Fibroblast of lung (primary cell): Measurements from ENCODE around the gene C18orf63. TPM values are rescaled to one million over a fixed set of nuclear protein-coding genes. Genes with fewer than 3 reads are reported as not detected.

Experiments
- DNase-seq, 2 donors: peaks; one replicate each; pipeline versions ENCODE4 v3.0.0 to v3.0.0-alpha.2; 2010; ENCODE audit warnings: low read depth in 2 of 2
- H2AFZ ChIP-seq: 2 replicates; pipeline ENCODE4 v1.5.1; 2012; ENCODE audit warnings: low read length, control low read depth, inconsistent platforms
- H3K27ac ChIP-seq: 2 replicates; pipeline ENCODE4 v1.5.1; 2011; ENCODE audit warnings: low read length, control low read depth; ENCODE audit not compliant: insufficient read depth
- H3K27me3 ChIP-seq: 2 replicates; pipeline ENCODE4 v1.5.1; 2011; ENCODE audit warnings: mild to moderate bottlenecking, low read length; ENCODE audit not compliant: control insufficient read depth, insufficient read depth
- H3K36me3 ChIP-seq: 2 replicates; pipeline ENCODE4 v1.5.1; 2011; ENCODE audit warnings: low read length; ENCODE audit not compliant: control insufficient read depth, insufficient read depth
- H3K4me1 ChIP-seq: 2 replicates; pipeline ENCODE4 v1.5.1; 2011; ENCODE audit warnings: low read length; ENCODE audit not compliant: control insufficient read depth, insufficient read depth; ENCODE audit errors: extremely low read depth
- H3K4me2 ChIP-seq: 2 replicates; pipeline ENCODE4 v1.5.1; 2011; ENCODE audit warnings: low read length, control low read depth; ENCODE audit not compliant: insufficient read depth; ENCODE audit errors: extremely low read depth
- H3K4me3 ChIP-seq, 4 experiments: fragments of 200-600 bp in 1 of 4; sonication (generic) in 1 of 4; replicated peaks in 1 of 4; 2 replicates each; pipeline ENCODE4 v1.5.1; 2011 to 2016; ENCODE audit warnings: low read length in 4 of 4, low read depth in 3 of 4, mild to moderate bottlenecking in 3 of 4, control low read depth in 2 of 4, inconsistent platforms in 1 of 4, mixed read lengths in 1 of 4; ENCODE audit not compliant: insufficient read depth in 1 of 4; ENCODE audit errors: control extremely low read depth in 1 of 4
- H3K79me2 ChIP-seq: 2 replicates; pipeline ENCODE4 v1.5.1; 2012; ENCODE audit warnings: mild to moderate bottlenecking, low read length, inconsistent platforms; ENCODE audit not compliant: control insufficient read depth, insufficient read depth
- H3K9ac ChIP-seq: 2 replicates; pipeline ENCODE4 v1.5.1; 2011; ENCODE audit warnings: mild to moderate bottlenecking, low read length, control low read depth; ENCODE audit not compliant: insufficient read depth
- H3K9me3 ChIP-seq: 2 replicates; pipeline ENCODE4 v1.5.1; 2012; ENCODE audit warnings: low read depth, low read length; ENCODE audit not compliant: control insufficient read depth, insufficient read depth
- H4K20me1 ChIP-seq: 2 replicates; pipeline ENCODE4 v1.5.1; 2011; ENCODE audit warnings: low read length; ENCODE audit not compliant: control insufficient read depth, insufficient read depth; ENCODE audit errors: extremely low read depth
- CTCF ChIP-seq, 2 donors: IDR thresholded peaks in 1 of 2; conservative IDR thresholded peaks in 1 of 2; 1 replicate in 1 of 2; 2 replicates in 1 of 2; pipeline ENCODE4 v1.5.1; 2011 to 2012; ENCODE audit warnings: low read length in 2 of 2, control low read depth in 1 of 2, inconsistent platforms in 1 of 2, low read depth in 1 of 2, mild to moderate bottlenecking in 1 of 2
- EZH2 ChIP-seq: IDR thresholded peaks from 2 replicates; pipeline ENCODE4 v1.5.1; 2012; ENCODE audit warnings: low read length, control low read depth, mild to moderate bottlenecking; ENCODE audit errors: missing control alignments
- polyA plus RNA-seq, 2 donors: library from polyadenylated mRNA; depleted of rRNA in 1 of 2; stranded (reverse) in 1 of 2; unstranded in 1 of 2; fragments of >200 nt; gene quantifications; 2 replicates each; pipeline ENCODE4 v1.2.1, GENCODE V29; 2011 to 2012; ENCODE audit warnings: missing spikeins in 1 of 2
- total RNA-seq: library from RNA; depleted of rRNA; stranded (reverse); fragments of >200 nt; gene quantifications from 2 replicates; pipeline ENCODE4 v1.2.1, GENCODE V29; 2014

Gene C18orf63
- total and polyA plus RNA-seq, 2 donors (not counting 1 experiment from before 2014, with no cell fraction given), result not detected

GRCh38 chr18:74356959-74357358 lies 41.3 kb downstream of the C18orf63 start:
- no peaks in the 10 kb centered on the region for H3K27me3 ChIP-seq
- no peak for DNase-seq
- H3K4me1 ChIP-seq, result no peaks in the 10 kb centered on the region
- no peak overlapping the region for H3K4me3 ChIP-seq
- no peaks in the 10 kb centered on the region for H3K9me3 ChIP-seq
- TF ChIP-seq CTCF (conservative IDR thresholded peaks at IDR 0.05 in 1 of 2, IDR thresholded peaks at IDR 0.05 in 1 of 2; ENCODE audit: low read depth in 1 of 2, low read length in 2 of 2) (no peak), EZH2 (no peak)
- no peaks in the 10 kb centered on the region for H3K36me3 ChIP-seq
- H4K20me1 ChIP-seq, result no peaks in the 10 kb centered on the region
- H3K79me2 ChIP-seq, result no peaks in the 10 kb centered on the region
- H3K9ac ChIP-seq, result no peak overlapping the region
- no peak overlapping the region for H3K4me2 ChIP-seq
- H3K27ac ChIP-seq, result no peak overlapping the region
- H2AFZ ChIP-seq, result no peak overlapping the region

- H3K27ac ChIP-seq, result no peak overlapping the region
- H3K27me3 ChIP-seq, result no peaks in the 10 kb centered on the region
- H3K4me1 ChIP-seq, result no peaks in the 10 kb centered on the region
- no peak overlapping the region for H3K9ac ChIP-seq
- H3K36me3 ChIP-seq, result no peaks in the 10 kb centered on the region
- H3K4me3 ChIP-seq, result no peak overlapping the region
- H3K79me2 ChIP-seq, result no peaks in the 10 kb centered on the region
- H3K9me3 ChIP-seq, result no peaks in the 10 kb centered on the region
- TF ChIP-seq EZH2 (no peak), CTCF (conservative IDR thresholded peaks at IDR 0.05 in 1 of 2, IDR thresholded peaks at IDR 0.05 in 1 of 2; ENCODE audit: low read depth in 1 of 2, low read length in 2 of 2) (no peak)
- H3K4me2 ChIP-seq, result no peak overlapping the region
- DNase-seq, result no peak
- no peak overlapping the region for H2AFZ ChIP-seq
- H4K20me1 ChIP-seq, result no peaks in the 10 kb centered on the region
These were observed 45.4 kb downstream of the C18orf63 start for GRCh38 chr18:74360852-74361655.

- H3K4me3 ChIP-seq, result no peak overlapping the region
- DNase-seq, result no peak
- H3K27ac ChIP-seq, result no peak overlapping the region
- H4K20me1 ChIP-seq, result no peaks in the 10 kb centered on the region
- H3K4me2 ChIP-seq, result no peak overlapping the region
- no peak overlapping the region for H3K9ac ChIP-seq
- no peaks in the 10 kb centered on the region for H3K36me3 ChIP-seq
- no peak for TF ChIP-seq CTCF (conservative IDR thresholded peaks at IDR 0.05 in 1 of 2, IDR thresholded peaks at IDR 0.05 in 1 of 2; ENCODE audit: low read depth in 1 of 2, low read length in 2 of 2)
- no peak for TF ChIP-seq EZH2
- H3K27me3 ChIP-seq, result no peaks in the 10 kb centered on the region
- no peak overlapping the region for H2AFZ ChIP-seq
- H3K79me2 ChIP-seq, result no peaks in the 10 kb centered on the region
- no peaks in the 10 kb centered on the region for H3K4me1 ChIP-seq
- no peaks in the 10 kb centered on the region for H3K9me3 ChIP-seq
These were observed 52.3 kb downstream of the C18orf63 start for GRCh38 chr18:74367905-74368304.
